Smooth muscle cell (in vitro differentiated cells): ENCODE measurements around the gene SDF2L1. TPM values are rescaled to one million over a fixed set of nuclear protein-coding genes. Genes with fewer than 3 reads are reported as not detected.

Experiments used
- DNase-seq: peaks from one replicate; lab custom pipeline; 2025; ENCODE audit not compliant: unreplicated experiment; lab: John Stamatoyannopoulos, UW
- H2AFZ ChIP-seq: fragments of 200-600 bp; sonication (generic); 2 replicates; pipeline ENCODE4 v1.6.0; 2016; ENCODE audit warnings: antibody characterized with exemption, low read depth, mild to moderate bottlenecking
- H3F3A ChIP-seq: fragments of 200-600 bp; sonication (generic); 2 replicates; pipeline ENCODE4 v1.6.0; 2017; ENCODE audit warnings: antibody characterized with exemption, low read depth
- H3K27ac ChIP-seq: fragments of 200-600 bp; sonication (generic); 2 replicates; pipeline ENCODE4 v1.5.1; 2016; ENCODE audit warnings: low read depth, mild to moderate bottlenecking
- H3K27me3 ChIP-seq: fragments of 200-600 bp; sonication (generic); 2 replicates; pipeline ENCODE4 v1.6.1; 2016; ENCODE audit warnings: low read depth, mild to moderate bottlenecking
- H3K36me3 ChIP-seq: fragments of 200-600 bp; sonication (generic); 2 replicates; pipeline ENCODE4 v1.5.1; 2016; ENCODE audit warnings: low read depth
- H3K4me1 ChIP-seq: fragments of 200-600 bp; sonication (generic); 2 replicates; pipeline ENCODE4 v1.5.1; 2016; ENCODE audit warnings: low read depth
- H3K4me2 ChIP-seq: fragments of 200-600 bp; sonication (generic); 2 replicates; pipeline ENCODE4 v1.6.0; 2016; ENCODE audit warnings: mild to moderate bottlenecking
- H3K4me3 ChIP-seq: fragments of 200-600 bp; sonication (generic); 2 replicates; pipeline ENCODE4 v1.5.1; 2016; ENCODE audit warnings: mild to moderate bottlenecking
- H3K79me2 ChIP-seq: fragments of 200-600 bp; sonication (generic); 2 replicates; pipeline ENCODE4 v1.6.0; 2016; ENCODE audit warnings: low read depth, mild to moderate bottlenecking
- H3K9ac ChIP-seq: fragments of 200-600 bp; sonication (generic); 2 replicates; pipeline ENCODE4 v1.6.0; 2016; ENCODE audit warnings: low read depth
- H3K9me3 ChIP-seq: fragments of 200-600 bp; sonication (generic); replicated peaks from 2 replicates; pipeline ENCODE4 v1.5.1; 2016; ENCODE audit warnings: low read depth
- H4K20me1 ChIP-seq: fragments of 200-600 bp; sonication (generic); 2 replicates; pipeline ENCODE4 v1.6.0; 2016; ENCODE audit warnings: low read depth
- WGBS: methylation state at CpG from one replicate; pipeline ENCODE4 v1.1.7; 2016; ENCODE audit warnings: low lambda C conversion rate; 5-methylcytosine and 5-hydroxymethylcytosine counted together
- polyA plus RNA-seq: library from polyadenylated mRNA; unstranded; fragments of >200 nt; fragmentation: Nextera tagmentation; extraction: Ambion mirVana; gene quantifications from 2 replicates; pipeline ENCODE4 v1.2.1, GENCODE V29; 2016
- total RNA-seq: library from RNA; depleted of rRNA; stranded (reverse); fragments of >200 nt; gene quantifications from 2 replicates; pipeline ENCODE4 v1.2.3, GENCODE V29; 2014
- TF ChIP-seq, protein P1 (sequence below): fragments of 200-600 bp; sonication (generic); IDR thresholded peaks from 2 replicates; pipeline ENCODE4 v1.5.1; 2017; ENCODE audit warnings: borderline replicate concordance, mild to moderate bottlenecking, antibody characterized with exemption; ENCODE audit not compliant: insufficient read depth, poor library complexity, severe bottlenecking

SDF2L1 gene
- total and polyA plus RNA-seq, 2 experiments from 2014 or later: 24.9 to 102 TPM

DNA sequence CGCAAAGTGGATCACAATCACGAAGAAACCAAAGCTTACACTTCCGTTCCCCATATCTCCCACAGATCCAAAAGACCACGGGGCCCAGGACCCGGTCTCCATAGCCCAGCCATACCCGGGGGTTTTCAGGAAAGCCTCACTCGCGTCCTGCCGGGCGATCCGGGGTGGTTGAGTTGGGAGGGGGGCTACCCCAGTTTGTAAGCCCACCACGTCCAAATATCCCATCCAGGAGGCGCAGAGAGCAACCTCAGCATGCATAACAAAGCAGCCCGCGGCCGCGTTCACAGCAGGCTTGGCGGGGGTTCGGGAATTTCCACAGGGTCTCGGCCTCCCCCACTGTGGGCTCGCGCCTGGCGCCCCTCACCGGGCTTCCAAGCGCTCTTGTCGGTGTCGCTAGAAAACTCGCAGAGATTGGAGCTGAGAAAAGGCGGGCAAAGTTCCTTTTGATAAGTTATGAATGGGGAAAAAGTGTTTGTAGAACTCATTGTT lies 9.5 kb downstream of the SDF2L1 start:
- Histone ChIP-seq H3K27ac (peak overlapping the region; percentile 50), H4K20me1 (peaks cover 6% of the 10 kb centered on the region), H3K36me3 (no peaks in the 10 kb centered on the region), H3K9ac (peak overlapping the region; percentile 63), H3K27me3 (no peaks in the 10 kb centered on the region), H2AFZ (peak overlapping the region; percentile 90), H3K79me2 (no peaks in the 10 kb centered on the region), H3K4me3 (peak overlapping the region; percentile 72), H3F3A (no peaks in the 10 kb centered on the region), H3K4me1 (peaks cover 19% of the 10 kb centered on the region), H3K4me2 (peak overlapping the region; percentile 92), H3K9me3 (no peaks in the 10 kb centered on the region)
- WGBS: 1% methylated on average over 29 of the region's 29 CpGs
- no peak for DNase-seq
- TF ChIP-seq, protein P1, sequence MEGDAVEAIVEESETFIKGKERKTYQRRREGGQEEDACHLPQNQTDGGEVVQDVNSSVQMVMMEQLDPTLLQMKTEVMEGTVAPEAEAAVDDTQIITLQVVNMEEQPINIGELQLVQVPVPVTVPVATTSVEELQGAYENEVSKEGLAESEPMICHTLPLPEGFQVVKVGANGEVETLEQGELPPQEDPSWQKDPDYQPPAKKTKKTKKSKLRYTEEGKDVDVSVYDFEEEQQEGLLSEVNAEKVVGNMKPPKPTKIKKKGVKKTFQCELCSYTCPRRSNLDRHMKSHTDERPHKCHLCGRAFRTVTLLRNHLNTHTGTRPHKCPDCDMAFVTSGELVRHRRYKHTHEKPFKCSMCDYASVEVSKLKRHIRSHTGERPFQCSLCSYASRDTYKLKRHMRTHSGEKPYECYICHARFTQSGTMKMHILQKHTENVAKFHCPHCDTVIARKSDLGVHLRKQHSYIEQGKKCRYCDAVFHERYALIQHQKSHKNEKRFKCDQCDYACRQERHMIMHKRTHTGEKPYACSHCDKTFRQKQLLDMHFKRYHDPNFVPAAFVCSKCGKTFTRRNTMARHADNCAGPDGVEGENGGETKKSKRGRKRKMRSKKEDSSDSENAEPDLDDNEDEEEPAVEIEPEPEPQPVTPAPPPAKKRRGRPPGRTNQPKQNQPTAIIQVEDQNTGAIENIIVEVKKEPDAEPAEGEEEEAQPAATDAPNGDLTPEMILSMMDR: no peak

GRCh38 chr22:21652010-21652546 lies 10.0 kb downstream of the SDF2L1 start:
- Histone ChIP-seq H3K36me3 (no peaks in the 10 kb centered on the region), H3K27ac (peak overlapping the region; percentile 50), H3F3A (no peaks in the 10 kb centered on the region), H4K20me1 (peaks cover 2% of the 10 kb centered on the region), H3K27me3 (no peaks in the 10 kb centered on the region), H3K9ac (peak overlapping the region; percentile 63), H3K9me3 (no peaks in the 10 kb centered on the region), H3K79me2 (no peaks in the 10 kb centered on the region), H3K4me3 (peak overlapping the region; percentile 72), H2AFZ (peak overlapping the region; percentile 90), H3K4me2 (peak overlapping the region; percentile 92), H3K4me1 (peaks cover 19% of the 10 kb centered on the region)
- DNase-seq: peak; percentile 73
- TF ChIP-seq, protein P1: no peak
- WGBS: 1% methylated on average over 40 of the region's 44 CpGs

GRCh38 chr22:21652547-21653545 lies 10.7 kb downstream of the SDF2L1 start:
- Histone ChIP-seq H3F3A (no peaks in the 10 kb centered on the region), H4K20me1 (no peaks in the 10 kb centered on the region), H3K9me3 (no peaks in the 10 kb centered on the region), H3K4me2 (peak overlapping the region; percentile 92), H3K9ac (peak overlapping the region; percentile 9), H3K36me3 (no peaks in the 10 kb centered on the region), H3K4me3 (peak overlapping the region; percentile 72), H3K4me1 (peaks cover 20% of the 10 kb centered on the region), H2AFZ (peak overlapping the region; percentile 90), H3K27ac (no peak overlapping the region), H3K27me3 (no peaks in the 10 kb centered on the region), H3K79me2 (no peaks in the 10 kb centered on the region)
- no peak for DNase-seq
- TF ChIP-seq, protein P1: no peak
- 10% methylated on average over 34 of the region's 40 CpGs for WGBS
